ENCODE data around the gene ZNF22.

- TF ChIP-seq SUZ12 (IDR thresholded peaks at IDR 0.05) (no peak), ZNF384 (IDR thresholded peaks at IDR 0.05) (no peak), ELF4 (IDR thresholded peaks at IDR 0.05) (no peak), HDGF (IDR thresholded peaks at IDR 0.05; ENCODE audit: borderline replicate concordance) (no peak), CTBP1 (IDR thresholded peaks at IDR 0.05; ENCODE audit: borderline replicate concordance) (no peak), FOXA1 (IDR thresholded peaks at IDR 0.05) (no peak)
Measured at GRCh38 chr10:44991571-44991970, 9.2 kb upstream of the ZNF22 start.

Measured in HEK293T (cell line).